ENCODE data around the gene TXN. TPM values are rescaled to one million over a fixed set of nuclear protein-coding genes. Genes with fewer than 3 reads are reported as not detected.
"Not testable (repeated sequence)": the region's sequence is repeated elsewhere in the genome, so short reads cannot be mapped to it uniquely, and the experiment has no call there.

TXN gene
- polyA plus RNA-seq, 6 donors from 2014 or later = 43.3 to 76.8 (median 58.8) TPM

DNA sequence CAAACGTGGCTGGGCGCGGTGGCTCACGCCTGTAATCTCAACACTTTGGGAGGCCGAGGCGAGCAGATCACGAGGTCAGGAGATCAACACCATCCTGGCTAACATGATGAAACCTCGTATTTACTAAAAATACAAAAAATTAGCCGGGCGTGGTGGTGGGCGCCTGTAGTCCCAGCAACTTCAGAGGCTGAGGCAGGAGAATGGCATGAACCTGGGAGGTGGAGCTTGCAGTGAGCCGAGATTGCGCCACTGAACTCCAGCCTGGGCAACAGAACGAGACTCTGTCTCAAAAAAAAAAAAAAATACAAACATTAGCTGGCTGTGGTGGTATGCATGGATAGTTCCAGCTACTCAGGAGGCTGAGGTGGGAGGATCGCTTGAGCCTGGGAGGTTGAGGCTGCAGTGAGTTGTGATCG is 60.2 kb downstream of the TXN start:
- ATAC-seq (ENCODE audit: low read depth in 2 of 2); H3K4me3 Mint-ChIP-seq; H3K27ac Mint-ChIP-seq; H3K36me3 Mint-ChIP-seq; H3K4me1 Mint-ChIP-seq; H3K27me3 Mint-ChIP-seq; H3K9me3 Mint-ChIP-seq; DNase-seq: not testable (repeated sequence)

Other genes starting within 250 kb of the TXN start
- gene C9orf152, start 48.3 kb downstream of the TXN start, polyA plus RNA-seq (ENCODE audit: low read depth in 6 of 6) = not detected
- not detected for gene TXNDC8, start 81.4 kb upstream of the TXN start, polyA plus RNA-seq (ENCODE audit: low read depth in 6 of 6)